ENCODE results near the gene FEZ2. TPM values are rescaled to one million over a fixed set of nuclear protein-coding genes. Genes with fewer than 3 reads are reported as not detected.

Gene FEZ2
- polyA plus RNA-seq, 1 donor (not counting 4 experiments of a cell fraction or from before 2014, with no cell fraction given) = 56.2 TPM

- peaks cover 3% of the 10 kb centered on the region for H3K4me1 ChIP-seq (ENCODE audit: control insufficient read depth, extremely low read depth, insufficient read depth, low read length)
- TF ChIP-seq EZH2 (IDR thresholded peaks at IDR 0.05; ENCODE audit: low read length) (no peak), CTCF (optimal IDR thresholded peaks at IDR 0.05 in 1 of 3, IDR thresholded peaks at IDR 0.05 in 1 of 3, conservative IDR thresholded peaks at IDR 0.05 in 1 of 3; ENCODE audit: extremely low read depth in 1 of 3, insufficient read depth in 2 of 3, low read length in 3 of 3) (no peak)
- peaks cover 30 to 45% of the 10 kb centered on the region in 2 experiments for H3K36me3 ChIP-seq (ENCODE audit: control insufficient read depth in 2 of 2, extremely low read depth in 1 of 2, insufficient read depth in 2 of 2, low read length in 2 of 2)
Observed at GRCh38 chr2:36525245-36525644, 72.7 kb downstream of the FEZ2 start.

GRCh38 chr2:36523153-36523552, 74.8 kb downstream of the FEZ2 start:
- DNase-seq (ENCODE audit: low read depth, low spot score) (no peak), FAIRE-seq (no peak)
- no peak for TF ChIP-seq CTCF (optimal IDR thresholded peaks at IDR 0.05 in 1 of 3, IDR thresholded peaks at IDR 0.05 in 1 of 3, conservative IDR thresholded peaks at IDR 0.05 in 1 of 3; ENCODE audit: extremely low read depth in 1 of 3, insufficient read depth in 2 of 3, low read length in 3 of 3)
- no peak for TF ChIP-seq EZH2 (IDR thresholded peaks at IDR 0.05; ENCODE audit: low read length)
- H4K20me1 ChIP-seq (ENCODE audit: control insufficient read depth, extremely low read depth, insufficient read depth, low read length) = no peaks in the 10 kb centered on the region
- H3K79me2 ChIP-seq (ENCODE audit: control insufficient read depth, insufficient read depth, low read length) = no peaks in the 10 kb centered on the region
- no peak overlapping the region for H2AFZ ChIP-seq (ENCODE audit: control insufficient read depth, low read length)
- dilution Hi-C loops (cut with MboI; ENCODE audit: extremely low pct_ligation_motif_present, low sequenced_read_pairs) = no loop called here
- H3K9ac ChIP-seq (ENCODE audit: control insufficient read depth, extremely low read depth, insufficient read depth, low read length) = no peak overlapping the region
- peaks cover 37 to 43% of the 10 kb centered on the region in 2 experiments for H3K36me3 ChIP-seq (ENCODE audit: control insufficient read depth in 2 of 2, extremely low read depth in 1 of 2, insufficient read depth in 2 of 2, low read length in 2 of 2)
- H3K4me2 ChIP-seq (ENCODE audit: control insufficient read depth, extremely low read depth, insufficient read depth, low read depth, low read length) = no peak overlapping the region
- H3K9me1 ChIP-seq (ENCODE audit: control insufficient read depth, extremely low read depth, insufficient read depth, low read length) = no peaks in the 10 kb centered on the region
- no peaks in the 10 kb centered on the region for H3K27me3 ChIP-seq (ENCODE audit: control insufficient read depth, extremely low read depth, insufficient read depth, low read length)
- H3K27ac ChIP-seq (ENCODE audit: control insufficient read depth, insufficient read depth, low read length) = no peak overlapping the region
- no peak overlapping the region for H3K4me3 ChIP-seq (ENCODE audit: control insufficient read depth in 2 of 3, extremely low read depth in 1 of 3, insufficient read depth in 2 of 3, low read depth in 1 of 3, low read length in 3 of 3)
- no peaks in the 10 kb centered on the region for H3K9me3 ChIP-seq (ENCODE audit: control insufficient read depth, low read depth, low read length)
- peaks cover 3% of the 10 kb centered on the region for H3K4me1 ChIP-seq (ENCODE audit: control insufficient read depth, extremely low read depth, insufficient read depth, low read length)

More at GRCh38 chr2:36525245-36525644, 72.7 kb downstream of the FEZ2 start:
- H3K27me3 ChIP-seq (ENCODE audit: control insufficient read depth, extremely low read depth, insufficient read depth, low read length) = no peaks in the 10 kb centered on the region
- no peak overlapping the region for H3K4me3 ChIP-seq (ENCODE audit: control insufficient read depth in 2 of 3, extremely low read depth in 1 of 3, insufficient read depth in 2 of 3, low read depth in 1 of 3, low read length in 3 of 3)
- no peaks in the 10 kb centered on the region for H3K9me3 ChIP-seq (ENCODE audit: control insufficient read depth, low read depth, low read length)
- FAIRE-seq (no peak), DNase-seq (ENCODE audit: low read depth, low spot score) (no peak)
- H3K27ac ChIP-seq (ENCODE audit: control insufficient read depth, insufficient read depth, low read length) = no peak overlapping the region
- H3K9ac ChIP-seq (ENCODE audit: control insufficient read depth, extremely low read depth, insufficient read depth, low read length) = no peak overlapping the region
- dilution Hi-C loops (cut with MboI; ENCODE audit: extremely low pct_ligation_motif_present, low sequenced_read_pairs) = no loop called here
- H3K4me2 ChIP-seq (ENCODE audit: control insufficient read depth, extremely low read depth, insufficient read depth, low read depth, low read length) = no peak overlapping the region
- no peaks in the 10 kb centered on the region for H4K20me1 ChIP-seq (ENCODE audit: control insufficient read depth, extremely low read depth, insufficient read depth, low read length)
- H3K79me2 ChIP-seq (ENCODE audit: control insufficient read depth, insufficient read depth, low read length) = no peaks in the 10 kb centered on the region
- no peaks in the 10 kb centered on the region for H3K9me1 ChIP-seq (ENCODE audit: control insufficient read depth, extremely low read depth, insufficient read depth, low read length)
- H2AFZ ChIP-seq (ENCODE audit: control insufficient read depth, low read length) = no peak overlapping the region
